BLaER1 treated with 17β-estradiol and CSF1 and Interleukin-3, amounts not matched to agents 10 nM and 100 nM (cell line): ENCODE data around the gene FEM1A.
"Not testable (repeated sequence)": the region's sequence is repeated elsewhere in the genome, so short reads cannot be mapped to it uniquely, and the experiment has no call there.

Experiments
- H3K27ac ChIP-seq, 11 experiments: shearing (Covaris generic); formaldehyde crosslinking; 2 replicates each; pipeline ENCODE4 v1.8.1; 2022
- H3K27me3 ChIP-seq, 11 experiments: shearing (Covaris generic); formaldehyde crosslinking; 2 replicates each; pipeline ENCODE4 v1.8.1; 2022
- H3K36me3 ChIP-seq, 11 experiments: shearing (Covaris generic); formaldehyde crosslinking; 2 replicates each; pipeline ENCODE4 v1.8.1; 2022
- H3K4me1 ChIP-seq, 10 experiments: shearing (Covaris generic); formaldehyde crosslinking; 2 replicates each; pipeline ENCODE4 v1.8.1; 2022
- H3K4me2 ChIP-seq, 11 experiments: shearing (Covaris generic); formaldehyde crosslinking; 2 replicates each; pipeline ENCODE4 v1.8.1; 2022
- H3K4me3 ChIP-seq, 10 experiments: shearing (Covaris generic); formaldehyde crosslinking; 2 replicates each; pipeline ENCODE4 v1.8.1; 2022
- H3K9ac ChIP-seq, 11 experiments: shearing (Covaris generic); formaldehyde crosslinking; 2 replicates each; pipeline ENCODE4 v1.8.1; 2022
- H3K9me3 ChIP-seq, 11 experiments: shearing (Covaris generic); formaldehyde crosslinking; replicated peaks in 1 of 11; 2 replicates each; pipeline ENCODE4 v1.8.1; 2022
- H4K20me1 ChIP-seq, 11 experiments: shearing (Covaris generic); formaldehyde crosslinking; 2 replicates each; pipeline ENCODE4 v1.8.1; 2022
- Cebpa-rat ChIP-seq, 11 experiments: shearing (Covaris generic); IDR thresholded peaks; 2 replicates each; pipeline ENCODE4 v1.8.1; 2022

The FEM1A gene

GRCh38 chr19:4791183-4792018, at the start of gene FEM1A:
Gene FEM1A (plus strand): TSS chr19:4791734. CDS start chr19:4791855, 121 bp downstream.
- Histone ChIP-seq H3K4me3 (peak within 1 kb of the TSS; percentile 85 to 97 (median 94)), H3K27me3 (no peaks in the 10 kb centered on the region), H3K9me3 (no peaks in the 10 kb centered on the region), H3K36me3 (peaks cover 30 to 42% (median 39%) of the 10 kb centered on the region in 11 experiments), H3K4me1 (peaks cover 39 to 65% (median 53%) of the 10 kb centered on the region in 10 experiments), H3K27ac (peak within 1 kb of the TSS; percentile 93 to 99 (median 96)), H3K4me2 (peak within 1 kb of the TSS; percentile 92 to 100 (median 99)), H4K20me1 (peaks cover 0 to 44% (median 29%) of the 10 kb centered on the region in 11 experiments; a peak in 18 of 22 replicates), H3K9ac (peak within 1 kb of the TSS; percentile 93 to 99 (median 98))
- no peak for TF ChIP-seq Cebpa-rat (IDR thresholded peaks at IDR 0.05)

GRCh38 chr19:4742723-4743646, 48.5 kb upstream of the FEM1A start:
- Histone ChIP-seq H3K9me3 (no peaks in the 10 kb centered on the region), H3K4me3 (no peak overlapping the region), H4K20me1 (no peaks in the 10 kb centered on the region), H3K27ac (no peak overlapping the region), H3K36me3 (no peaks in the 10 kb centered on the region), H3K27me3 (no peaks in the 10 kb centered on the region), H3K4me1 (peaks cover 47 to 73% (median 59%) of the 10 kb centered on the region in 10 experiments), H3K9ac (0 out of 22 replicates have a peak overlapping the region, but pooled peaks of 1 of the 11 experiments have one; percentile 9), H3K4me2 (peak overlapping the region in 9 of 11 experiments; percentile 7 to 61 (median 34); a peak in 15 of 22 replicates)
- no peak for TF ChIP-seq Cebpa-rat (IDR thresholded peaks at IDR 0.05)

- Histone ChIP-seq H3K4me3 (no peak overlapping the region), H3K27ac (no peak overlapping the region)
- TF ChIP-seq Cebpa-rat (IDR thresholded peaks at IDR 0.05), result no peak
These were observed 46.9 kb upstream of the FEM1A start for GRCh38 chr19:4744451-4745174.

GRCh38 chr19:4745175-4745574, 46.4 kb upstream of the FEM1A start:
- not testable (repeated sequence) for H3K27ac ChIP-seq, H4K20me1 ChIP-seq, H3K36me3 ChIP-seq, H3K27me3 ChIP-seq, H3K9me3 ChIP-seq, H3K9ac ChIP-seq, H3K4me3 ChIP-seq
- Histone ChIP-seq H3K4me1 (peaks cover 53 to 79% (median 69%) of the 10 kb centered on the region in 10 experiments), H3K4me2 (peak overlapping the region in 10 of 11 experiments; percentile 8 to 74 (median 38); a peak in 13 of 22 replicates)

More at GRCh38 chr19:4744451-4745174, 46.9 kb upstream of the FEM1A start:
- no peaks in the 10 kb centered on the region for H4K20me1 ChIP-seq
- H3K9me3 ChIP-seq, result peaks cover 0 to 5% (median 0%) of the 10 kb centered on the region in 11 experiments; a peak in 1 of 22 replicates
- no peak overlapping the region for H3K9ac ChIP-seq
- H3K27me3 ChIP-seq, result no peaks in the 10 kb centered on the region
- peak overlapping the region; percentile 8 to 74 (median 40); a peak in 17 of 22 replicates for H3K4me2 ChIP-seq
- peaks cover 53 to 73% (median 66%) of the 10 kb centered on the region in 10 experiments for H3K4me1 ChIP-seq
- no peaks in the 10 kb centered on the region for H3K36me3 ChIP-seq

- H3K9ac ChIP-seq, result no peak overlapping the region
- peaks cover 0 to 5% (median 0%) of the 10 kb centered on the region in 11 experiments; a peak in 1 of 22 replicates for H3K9me3 ChIP-seq
- H3K36me3 ChIP-seq, result no peaks in the 10 kb centered on the region
- H4K20me1 ChIP-seq, result no peaks in the 10 kb centered on the region
- H3K27ac ChIP-seq, result no peak overlapping the region
- no peaks in the 10 kb centered on the region for H3K27me3 ChIP-seq
- peaks cover 53 to 81% (median 70%) of the 10 kb centered on the region in 10 experiments for H3K4me1 ChIP-seq
- TF ChIP-seq Cebpa-rat (IDR thresholded peaks at IDR 0.05), result no peak
- H3K4me2 ChIP-seq, result peak overlapping the region in 10 of 11 experiments; percentile 15 to 96 (median 58); a peak in 16 of 22 replicates
- no peak overlapping the region for H3K4me3 ChIP-seq
These were observed 45.5 kb upstream of the FEM1A start for GRCh38 chr19:4745986-4746385.

GRCh38 chr19:4748185-4748584, 43.3 kb upstream of the FEM1A start:
- Histone ChIP-seq H3K36me3 (no peaks in the 10 kb centered on the region), H4K20me1 (no peaks in the 10 kb centered on the region), H3K4me3 (peak overlapping the region in 5 of 10 experiments; percentile 9 to 40 (median 22); a peak in 4 of 20 replicates), H3K9ac (peak overlapping the region in 2 of 11 experiments; percentile 41 to 56; a peak in 5 of 22 replicates), H3K4me1 (peaks cover 45 to 68% (median 60%) of the 10 kb centered on the region in 10 experiments), H3K27me3 (no peaks in the 10 kb centered on the region), H3K4me2 (peak overlapping the region; percentile 62 to 96 (median 81)), H3K27ac (peak overlapping the region in 6 of 11 experiments; percentile 13 to 71 (median 48); a peak in 9 of 22 replicates), H3K9me3 (peaks cover 0 to 5% (median 0%) of the 10 kb centered on the region in 11 experiments; a peak in 1 of 22 replicates)
- no peak for TF ChIP-seq Cebpa-rat (IDR thresholded peaks at IDR 0.05)

- Histone ChIP-seq H3K36me3 (no peaks in the 10 kb centered on the region), H4K20me1 (no peaks in the 10 kb centered on the region), H3K9ac (peak overlapping the region in 1 of 11 experiments; percentile 56; a peak in 1 of 22 replicates), H3K4me2 (peak overlapping the region; percentile 62 to 96 (median 81); a peak in 21 of 22 replicates), H3K27me3 (no peaks in the 10 kb centered on the region), H3K4me3 (peak overlapping the region in 4 of 10 experiments; percentile 21 to 40 (median 28); a peak in 4 of 20 replicates), H3K9me3 (peaks cover 0 to 5% (median 0%) of the 10 kb centered on the region in 11 experiments; a peak in 1 of 22 replicates), H3K27ac (peak overlapping the region in 3 of 11 experiments; percentile 43 to 71 (median 65); a peak in 5 of 22 replicates), H3K4me1 (peaks cover 43 to 64% (median 58%) of the 10 kb centered on the region in 10 experiments)
- TF ChIP-seq Cebpa-rat (IDR thresholded peaks at IDR 0.05), result no peak
These were observed 42.9 kb upstream of the FEM1A start for GRCh38 chr19:4748589-4748988.
